Erythroblast (primary cell): ENCODE data around the gene SALL2.

Source experiments
- GATA1 ChIP-seq: IDR thresholded peaks from 2 replicates; pipeline ENCODE4 v1.6.1; 2011; ENCODE audit warnings: low read depth, mild to moderate bottlenecking, control low read depth, low read length, moderate library complexity
- POLR2A ChIP-seq: IDR thresholded peaks from 2 replicates; pipeline ENCODE4 v1.6.1; 2011; ENCODE audit warnings: mild to moderate bottlenecking, low read length

DNA sequence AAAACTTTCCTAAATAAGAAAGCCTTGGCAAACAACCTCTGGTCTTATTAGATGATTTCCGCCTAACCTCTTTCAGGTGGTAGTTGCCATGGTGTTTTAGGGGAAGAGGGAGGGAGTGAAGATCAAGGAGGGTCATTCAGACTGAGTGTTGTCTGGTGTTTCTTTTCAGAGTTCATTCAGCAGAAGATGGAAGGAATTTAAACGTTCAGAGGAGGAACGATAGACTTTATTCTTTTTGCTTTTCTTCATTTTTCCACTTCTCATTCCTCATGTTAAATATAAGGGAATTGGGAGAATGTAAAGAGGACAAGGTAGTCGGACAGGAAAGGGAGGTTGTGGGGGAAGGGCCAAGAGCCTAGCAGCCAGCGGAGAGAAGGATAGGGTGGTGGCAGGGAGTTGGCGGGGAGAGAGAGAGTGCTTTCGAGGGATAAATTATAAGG is 17.4 kb upstream of the SALL2 start:
- TF ChIP-seq POLR2A = no peak
- no peak for TF ChIP-seq GATA1
